Measurements from ENCODE around the gene NUDT4. TPM values are rescaled to one million over a fixed set of nuclear protein-coding genes. Genes with fewer than 3 reads are reported as not detected.
"Not testable (repeated sequence)": the region's sequence is repeated elsewhere in the genome, so short reads cannot be mapped to it uniquely, and the experiment has no call there.

Gene NUDT4
- total RNA-seq, 1 donor from 2014 or later, result 87.2 TPM

DNA sequence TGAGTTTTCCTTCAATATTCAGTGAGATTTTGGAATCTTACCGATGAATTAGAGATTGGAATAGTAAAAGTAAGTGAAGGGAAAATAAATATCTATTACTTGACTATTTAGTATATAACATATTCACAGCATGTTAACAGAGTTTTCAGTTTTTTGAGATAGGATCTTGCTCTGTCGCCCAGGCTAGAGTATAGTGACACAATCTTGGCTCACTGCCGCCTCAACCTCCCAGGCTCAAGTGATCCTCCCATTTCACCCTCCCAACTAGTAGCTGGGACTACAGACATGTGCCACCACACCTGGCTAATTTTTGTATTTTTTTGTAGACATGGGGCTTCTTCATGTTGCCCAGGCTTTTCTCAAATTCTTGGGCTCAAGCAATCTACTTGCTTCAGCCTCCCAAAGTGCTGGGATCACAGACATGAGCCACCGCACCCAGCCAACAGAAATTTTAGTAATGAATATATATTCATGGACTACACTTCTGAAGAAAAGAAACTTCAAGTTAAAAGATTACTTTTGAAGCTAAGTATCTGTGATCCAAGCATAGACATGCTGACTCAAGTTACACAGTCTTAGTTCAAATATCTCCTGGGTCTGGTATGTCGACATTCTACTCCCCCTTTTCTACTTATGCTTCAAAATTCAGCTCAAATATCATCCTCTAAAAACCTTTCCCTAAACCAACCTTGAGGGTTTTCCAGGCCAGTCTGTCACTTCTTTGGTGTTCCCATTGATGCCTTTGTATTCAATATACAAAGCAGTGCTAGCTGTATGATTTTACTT lies 50.2 kb downstream of the NUDT4 start:
- DNase-seq (ENCODE audit: low spot score), result peak; percentile 71

DNA sequence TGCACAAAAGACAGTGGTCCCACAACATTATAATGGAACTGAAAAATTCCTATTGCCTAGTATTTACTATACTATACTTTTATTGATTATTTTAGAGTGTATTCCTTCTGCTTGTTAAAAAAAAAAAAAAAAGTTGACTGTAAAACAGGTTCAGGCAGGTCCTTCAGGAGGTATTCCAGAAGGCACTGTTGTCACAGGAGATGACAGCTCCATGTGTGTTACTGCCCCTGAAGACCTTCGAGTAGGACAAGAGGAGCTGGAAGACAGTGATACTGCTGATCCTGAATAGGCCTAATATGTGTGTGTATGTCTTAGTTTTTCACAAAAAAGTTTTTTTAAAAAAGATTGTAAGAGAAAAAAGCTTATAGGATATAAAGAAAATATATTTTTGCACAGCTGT lies 51.7 kb downstream of the NUDT4 start:
- DNase-seq (ENCODE audit: low spot score), result no peak

- no peak for DNase-seq (ENCODE audit: low spot score)
Measured at GRCh38 chr12:93429852-93430251, 52.1 kb downstream of the NUDT4 start.

DNA sequence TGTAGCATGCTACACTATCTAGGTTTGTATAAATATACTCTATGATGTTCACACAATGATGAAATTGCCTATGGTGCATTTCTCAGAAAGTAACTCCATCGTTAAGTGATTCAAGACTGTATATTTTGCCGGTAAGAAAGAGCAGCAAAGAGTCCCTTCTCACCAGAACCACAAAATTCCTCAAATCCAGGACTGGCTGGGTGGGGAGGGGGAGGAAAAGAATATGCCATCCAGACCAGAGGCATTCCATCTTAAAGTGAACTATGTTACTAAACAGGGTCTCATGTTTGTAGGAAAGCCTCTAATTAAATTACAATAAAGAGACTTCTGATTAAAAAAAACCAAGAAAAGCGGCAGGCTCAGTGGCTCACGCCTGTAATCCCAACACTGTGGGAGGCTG lies 52.6 kb downstream of the NUDT4 start:
- DNase-seq (ENCODE audit: low spot score), result no peak

DNA sequence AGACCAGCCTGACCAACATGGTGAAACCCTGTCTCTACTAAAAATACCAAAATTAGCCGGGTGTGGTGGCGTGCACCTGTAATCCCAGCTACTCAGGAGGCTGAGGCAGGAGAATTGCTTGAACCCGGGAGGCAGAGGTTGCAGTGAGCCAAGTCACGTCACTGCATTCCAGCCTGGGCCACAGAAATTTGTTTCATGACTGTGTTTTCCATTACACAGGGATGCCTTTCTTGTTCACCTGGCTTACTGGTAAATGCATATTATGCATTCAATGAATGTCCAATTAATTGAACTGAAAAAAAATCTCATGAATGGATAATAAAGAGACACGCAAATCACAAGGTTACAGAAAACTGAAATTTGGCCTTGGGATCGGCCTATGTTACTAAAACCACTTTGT lies 54.3 kb downstream of the NUDT4 start:
- DNase-seq (ENCODE audit: low spot score), result not testable (repeated sequence)

DNA sequence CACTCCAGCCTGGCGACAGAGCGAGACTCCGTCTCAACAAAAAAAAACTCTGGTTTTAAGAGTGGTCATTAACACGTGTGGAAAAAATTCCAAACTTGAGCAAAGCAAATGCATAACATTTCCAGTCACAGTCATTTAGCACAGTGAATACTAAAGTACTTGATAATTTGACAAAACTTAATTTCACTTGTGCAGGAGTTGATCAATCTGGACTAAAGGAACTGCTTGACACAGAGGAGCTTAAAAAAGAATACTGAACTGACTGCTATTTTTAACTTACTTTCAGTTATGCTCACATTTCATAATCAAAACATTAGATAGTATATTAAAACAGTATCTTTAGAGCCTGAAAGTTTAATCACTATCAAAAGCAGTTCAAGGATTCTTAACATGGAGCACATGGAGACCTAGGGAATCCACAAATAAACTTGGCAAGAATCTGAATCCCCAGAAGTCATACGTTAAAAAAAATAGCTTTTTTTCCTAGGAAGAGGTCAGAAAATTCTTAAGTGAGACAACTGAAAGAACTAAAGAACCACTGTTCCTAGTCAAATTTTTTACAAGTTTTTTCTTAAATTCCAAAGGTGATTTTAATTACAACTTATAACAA lies 56.6 kb downstream of the NUDT4 start:
- DNase-seq (ENCODE audit: low spot score), result no peak

GRCh38 chr12:93438266-93439050 lies 60.7 kb downstream of the NUDT4 start:
- DNase-seq (ENCODE audit: low spot score), result no peak

GRCh38 chr12:93440043-93440835 lies 62.5 kb downstream of the NUDT4 start:
- no peak for DNase-seq (ENCODE audit: low spot score)

GRCh38 chr12:93441081-93441616 lies 63.4 kb downstream of the NUDT4 start:
- DNase-seq (ENCODE audit: low spot score), result no peak

DNA sequence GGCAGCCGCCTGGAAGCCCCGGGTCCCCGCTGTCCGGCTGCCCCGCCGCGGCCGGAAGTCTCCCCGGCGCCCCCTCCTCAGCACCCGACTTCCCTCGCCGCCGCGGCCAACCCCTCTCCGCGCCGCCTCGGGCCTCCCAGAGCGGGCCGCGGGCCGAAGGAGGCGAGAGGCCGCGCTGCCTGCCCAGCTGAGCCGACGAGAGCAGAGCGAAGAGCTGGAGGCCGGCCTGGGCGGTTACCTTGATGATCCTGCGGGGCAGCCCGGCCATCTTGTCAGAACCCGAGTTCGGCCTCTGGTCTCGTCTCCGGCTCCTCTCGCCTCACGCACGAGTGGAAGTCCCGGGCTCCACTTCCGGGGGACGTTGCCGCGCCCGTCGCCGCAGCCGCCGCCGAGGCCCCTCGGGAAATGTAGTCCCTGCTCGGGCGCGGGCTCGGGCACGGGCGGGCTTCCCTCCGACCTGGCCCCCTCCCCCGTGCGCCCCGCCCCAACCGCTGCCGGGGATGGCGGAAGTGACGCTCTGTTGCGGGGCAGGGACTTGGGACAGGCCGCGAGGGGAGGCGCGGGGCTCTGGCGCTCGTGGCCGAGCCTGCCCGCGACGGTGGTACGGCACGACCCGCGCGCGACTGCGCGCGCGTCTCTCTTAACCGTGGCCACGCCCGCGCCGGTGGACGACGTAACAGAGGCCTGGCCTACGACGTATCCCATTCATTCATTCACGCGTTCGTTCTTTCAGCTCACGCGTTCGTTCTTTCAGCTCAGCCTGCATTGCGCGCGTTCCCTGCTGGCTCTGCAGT lies 64.1 kb downstream of the NUDT4 start, which contains the start of gene UBE2N:
UBE2N (minus strand) TSS at position 331 of the 794 bp plus-strand sequence; CDS start at position 268, 63 bp downstream.
- peak; percentile 98 for DNase-seq (ENCODE audit: low spot score)

- DNase-seq (ENCODE audit: low spot score), result no peak
Measured at GRCh38 chr12:93442411-93443340, 65.0 kb downstream of the NUDT4 start.

GRCh38 chr12:93443576-93443975 lies 65.9 kb downstream of the NUDT4 start:
- DNase-seq (ENCODE audit: low spot score), result no peak

DNA sequence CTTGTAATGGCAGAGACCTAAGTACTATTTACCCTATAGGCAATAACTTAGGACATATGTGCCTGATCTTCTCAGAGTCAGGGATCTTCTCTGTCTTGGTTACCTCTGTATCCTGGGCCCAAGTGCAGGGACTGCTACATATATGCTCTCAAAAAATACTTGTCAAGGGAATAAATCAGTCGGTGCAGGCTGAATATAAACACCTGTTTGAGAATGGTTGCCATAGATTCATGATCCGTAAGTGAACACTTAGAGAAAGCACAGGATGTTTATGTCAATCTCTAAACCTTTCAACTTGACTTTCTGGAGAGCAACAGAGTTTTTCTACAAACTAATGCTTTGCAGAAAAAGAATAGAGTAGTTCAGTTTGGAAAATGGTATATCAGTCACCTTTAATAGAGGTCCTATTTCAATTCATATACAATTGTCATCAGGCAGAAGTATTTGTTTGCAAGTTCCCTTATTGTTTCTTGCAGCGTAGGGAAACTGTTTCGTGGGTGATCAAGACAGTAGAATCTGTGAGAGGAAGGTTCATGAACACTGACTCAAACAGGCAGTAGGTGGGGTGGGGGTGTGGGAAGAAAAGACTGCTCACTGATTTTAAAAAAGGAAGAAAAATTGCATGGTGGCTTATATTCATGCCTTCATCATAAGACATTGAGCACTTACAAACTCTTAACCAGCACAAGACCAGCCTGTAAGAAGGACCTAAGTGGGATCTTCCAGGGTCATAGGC lies 70.0 kb downstream of the NUDT4 start:
- no peak for DNase-seq (ENCODE audit: low spot score)

GRCh38 chr12:93448796-93449195 lies 71.1 kb downstream of the NUDT4 start:
- DNase-seq (ENCODE audit: low spot score), result no peak

- no peak for DNase-seq (ENCODE audit: low spot score)
Measured at GRCh38 chr12:93449277-93449676, 71.6 kb downstream of the NUDT4 start.

- DNase-seq (ENCODE audit: low spot score), result no peak
Measured at GRCh38 chr12:93451423-93452158, 73.9 kb downstream of the NUDT4 start.

- DNase-seq (ENCODE audit: low spot score), result no peak
Measured at GRCh38 chr12:93453633-93454032, 75.9 kb downstream of the NUDT4 start.

- no peak for DNase-seq (ENCODE audit: low spot score)
Measured at GRCh38 chr12:93456077-93456476, 78.4 kb downstream of the NUDT4 start.

All from umbilical cord (tissue), 2 donors.